SK-N-SH (cell line): ENCODE results near the gene ATP6V0A1. TPM values are rescaled to one million over a fixed set of nuclear protein-coding genes. Genes with fewer than 3 reads are reported as not detected.
A peak's percentile ranks its signal among the peaks of the same experiment; 100 is the strongest.

ENCODE experiments used
- CTCF ChIA-PET: fragments of 300-600, 350-600 bp; formaldehyde crosslinking; extraction: SDS; loops from one replicate; lab custom pipeline; 2021; lab: Yijun Ruan, JAX
- POLR2A ChIA-PET: fragments of 350-600 bp; sonication (Branson Sonifier 250); formaldehyde crosslinking; extraction: SDS; loops from one replicate; lab custom pipeline; 2020; ENCODE audit warnings: antibody characterized with exemption, inconsistent platforms; lab: Yijun Ruan, JAX
- DNase-seq: peaks from one replicate; pipeline ENCODE4 v3.0.0; 2012
- H2AFZ ChIP-seq: fragments of 200-600 bp; sonication (generic); 2 replicates; pipeline ENCODE4 v1.8.1; 2016; ENCODE audit warnings: antibody characterized with exemption, mild to moderate bottlenecking, low read depth
- H3F3A ChIP-seq: fragments of 200-600 bp; sonication (generic); replicated peaks from 2 replicates; pipeline ENCODE3; 2016; ENCODE audit warnings: antibody characterized with exemption, mild to moderate bottlenecking; ENCODE audit not compliant: insufficient read depth
- H3K27ac ChIP-seq, 2 experiments: fragments of 200-500 bp in 1 of 2; fragments of 200-600 bp in 1 of 2; sonication (Bioruptor generic) in 1 of 2; sonication (generic), shearing (Covaris generic) in 1 of 2; 2 replicates each; pipeline versions ENCODE4 v1.5.1 to v1.6.1; 2014 to 2016; ENCODE audit warnings: low read depth in 2 of 2, inconsistent platforms in 1 of 2, low read length in 1 of 2, mild to moderate bottlenecking in 1 of 2, mixed read lengths in 1 of 2
- H3K27me3 ChIP-seq: fragments of 200-600 bp; sonication (generic), shearing (Covaris generic); 2 replicates; pipeline ENCODE4 v1.6.1; 2016; ENCODE audit warnings: mixed run types; ENCODE audit not compliant: insufficient read depth
- H3K36me3 ChIP-seq, 2 experiments: fragments of 200-500 bp in 1 of 2; fragments of 200-600 bp in 1 of 2; sonication (Bioruptor generic) in 1 of 2; sonication (generic) in 1 of 2; replicated peaks in 1 of 2; 2 replicates each; pipeline versions ENCODE3 to v1.5.1; 2014 to 2016; ENCODE audit warnings: low read length in 1 of 2, mild to moderate bottlenecking in 1 of 2; ENCODE audit not compliant: insufficient read depth in 2 of 2, control insufficient read depth in 1 of 2
- H3K4me1 ChIP-seq, 2 experiments: fragments of 200-500 bp in 1 of 2; fragments of 200-600 bp in 1 of 2; sonication (Bioruptor generic) in 1 of 2; sonication (generic), shearing (Covaris generic) in 1 of 2; 2 replicates each; pipeline versions ENCODE4 v1.5.1 to v1.6.1; 2014 to 2016; ENCODE audit warnings: low read depth in 1 of 2, low read length in 1 of 2, mixed run types in 1 of 2; ENCODE audit not compliant: insufficient read depth in 2 of 2, control insufficient read depth in 1 of 2
- H3K4me2 ChIP-seq: fragments of 200-600 bp; sonication (generic), shearing (Covaris generic); 2 replicates; pipeline ENCODE4 v1.6.1; 2017; ENCODE audit warnings: mixed run types
- H3K4me3 ChIP-seq, 2 experiments: fragments of 200-500 bp in 1 of 2; fragments of 200-600 bp in 1 of 2; sonication (Bioruptor generic) in 1 of 2; sonication (generic), shearing (Covaris generic) in 1 of 2; 2 replicates each; pipeline versions ENCODE4 v1.5.1 to v1.8.1; 2014 to 2016; ENCODE audit warnings: low read depth in 2 of 2, inconsistent platforms in 1 of 2, low read length in 1 of 2, mild to moderate bottlenecking in 1 of 2, mixed read lengths in 1 of 2, moderate library complexity in 1 of 2
- H3K79me2 ChIP-seq: fragments of 200-600 bp; sonication (generic); 2 replicates; pipeline ENCODE4 v1.8.1; 2017; ENCODE audit warnings: mild to moderate bottlenecking; ENCODE audit not compliant: insufficient read depth
- H3K9ac ChIP-seq: fragments of 200-600 bp; sonication (generic); 2 replicates; pipeline ENCODE4 v1.6.1; 2017; ENCODE audit warnings: mixed run types
- H3K9me2 ChIP-seq: fragments of 200-600 bp; sonication (generic); 2 replicates; pipeline ENCODE4 v1.6.1; 2017; ENCODE audit warnings: mixed run types
- H3K9me3 ChIP-seq: fragments of 200-600 bp; sonication (generic); 2 replicates; pipeline ENCODE4 v1.6.1; 2017; ENCODE audit warnings: mixed run types, mild to moderate bottlenecking, moderate library complexity
- H4K20me1 ChIP-seq: fragments of 200-600 bp; sonication (generic); 2 replicates; pipeline ENCODE4 v1.6.1; 2017; ENCODE audit warnings: mild to moderate bottlenecking, mixed run types; ENCODE audit not compliant: insufficient read depth
- CHD2 ChIP-seq: fragments of 150-350 bp; IDR thresholded peaks from 2 replicates; pipeline ENCODE4 v1.6.1; 2018; ENCODE audit warnings: low read length; ENCODE audit not compliant: partially characterized antibody
- EZH2phosphoT487 ChIP-seq: fragments of 200-600 bp; sonication (generic); IDR thresholded peaks from 2 replicates; pipeline ENCODE4 v1.6.1; 2017; ENCODE audit warnings: low read depth, mixed run types, mild to moderate bottlenecking, antibody characterized with exemption, moderate library complexity, borderline replicate concordance
- FOXJ3 ChIP-seq: sonication (generic); formaldehyde crosslinking; IDR thresholded peaks from 2 replicates; pipeline ENCODE4 v1.5.1; 2020; ENCODE audit warnings: mild to moderate bottlenecking, missing genetic modification reagents
- JUND ChIP-seq: IDR thresholded peaks from 2 replicates; pipeline ENCODE4 v1.4.0; 2012
- MXI1 ChIP-seq: IDR thresholded peaks from 2 replicates; pipeline ENCODE4 v1.6.1; 2012; ENCODE audit warnings: mild to moderate bottlenecking, low read depth, low read length, improper control_type of control experiment
- NFIC ChIP-seq: IDR thresholded peaks from 2 replicates; pipeline ENCODE4 v1.4.0; 2012; ENCODE audit warnings: borderline replicate concordance
- NRF1 ChIP-seq: IDR thresholded peaks from 2 replicates; pipeline ENCODE4 v1.6.1; 2012; ENCODE audit warnings: low read depth, mild to moderate bottlenecking, low read length
- RAD21 ChIP-seq: IDR thresholded peaks from 2 replicates; pipeline ENCODE4 v1.6.1; 2012; ENCODE audit warnings: mild to moderate bottlenecking, low read length
- RCOR1 ChIP-seq: fragments of 150-350 bp; IDR thresholded peaks from 2 replicates; pipeline ENCODE4 v1.6.1; 2017; ENCODE audit warnings: antibody characterized with exemption, low read length
- RXRA ChIP-seq: IDR thresholded peaks from 2 replicates; pipeline ENCODE4 v1.4.0; 2012; ENCODE audit warnings: low read depth, mild to moderate bottlenecking, borderline replicate concordance
- SMC3 ChIP-seq: IDR thresholded peaks from 2 replicates; pipeline ENCODE4 v1.6.1; 2012; ENCODE audit warnings: low read depth, low read length, improper control_type of control experiment
- YY1 ChIP-seq: IDR thresholded peaks from 2 replicates; pipeline ENCODE4 v1.4.0; 2012; ENCODE audit warnings: low read depth, mild to moderate bottlenecking
- WGBS: methylation state at CpG from one replicate; pipeline ENCODE4 v1.1.6; 2017; ENCODE audit warnings: low lambda C conversion rate; 5-methylcytosine and 5-hydroxymethylcytosine counted together
- polyA plus RNA-seq, 3 experiments: library from polyadenylated mRNA; depleted of rRNA; stranded (reverse); fragments of >200 nt; gene quantifications; 2 replicates each; pipeline ENCODE4 v1.2.3, GENCODE V29; 2012
- TF ChIP-seq, protein P1 (sequence below): fragments of 200-600 bp; sonication (generic); IDR thresholded peaks from 2 replicates; pipeline ENCODE4 v1.6.1; 2017; ENCODE audit warnings: antibody characterized with exemption, mild to moderate bottlenecking, moderate library complexity
- TF ChIP-seq, protein P2 (sequence below): IDR thresholded peaks from 2 replicates; pipeline ENCODE4 v1.4.0; 2012; ENCODE audit warnings: low read depth, borderline replicate concordance
- TF ChIP-seq, protein P3 (sequence below): fragments of 150-350 bp; IDR thresholded peaks from 2 replicates; pipeline ENCODE4 v1.6.1; 2017; ENCODE audit warnings: antibody characterized with exemption, low read length, low read depth, borderline replicate concordance
- TF ChIP-seq, protein P4 (sequence below): IDR thresholded peaks from 2 replicates; pipeline ENCODE4 v1.4.0; 2012; ENCODE audit warnings: low read depth

ATP6V0A1 gene
- polyA plus RNA-seq, 1 of the 3 experiments (the other 2 are of a cell fraction), result 31.7 TPM

DNA sequence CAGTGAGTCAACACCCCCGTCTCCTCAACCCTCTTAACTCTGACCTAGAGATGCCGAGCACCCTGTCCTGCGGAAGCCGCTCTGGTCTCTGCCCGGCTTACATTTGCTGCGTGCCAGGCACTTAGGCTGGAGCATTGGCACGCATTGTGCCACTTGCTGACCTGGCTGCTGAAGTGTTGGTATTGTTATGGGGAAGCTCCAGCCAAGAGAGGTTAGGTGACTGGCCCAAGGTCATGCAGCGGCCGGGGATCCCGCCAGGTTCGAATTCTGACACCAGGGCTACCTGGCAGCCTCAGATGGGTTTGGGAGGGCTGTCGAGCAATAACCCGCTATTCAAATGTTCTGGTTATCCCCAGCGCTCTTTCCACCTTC, 89.0 kb downstream of the ATP6V0A1 start (continued):
- TF ChIP-seq, protein P1, sequence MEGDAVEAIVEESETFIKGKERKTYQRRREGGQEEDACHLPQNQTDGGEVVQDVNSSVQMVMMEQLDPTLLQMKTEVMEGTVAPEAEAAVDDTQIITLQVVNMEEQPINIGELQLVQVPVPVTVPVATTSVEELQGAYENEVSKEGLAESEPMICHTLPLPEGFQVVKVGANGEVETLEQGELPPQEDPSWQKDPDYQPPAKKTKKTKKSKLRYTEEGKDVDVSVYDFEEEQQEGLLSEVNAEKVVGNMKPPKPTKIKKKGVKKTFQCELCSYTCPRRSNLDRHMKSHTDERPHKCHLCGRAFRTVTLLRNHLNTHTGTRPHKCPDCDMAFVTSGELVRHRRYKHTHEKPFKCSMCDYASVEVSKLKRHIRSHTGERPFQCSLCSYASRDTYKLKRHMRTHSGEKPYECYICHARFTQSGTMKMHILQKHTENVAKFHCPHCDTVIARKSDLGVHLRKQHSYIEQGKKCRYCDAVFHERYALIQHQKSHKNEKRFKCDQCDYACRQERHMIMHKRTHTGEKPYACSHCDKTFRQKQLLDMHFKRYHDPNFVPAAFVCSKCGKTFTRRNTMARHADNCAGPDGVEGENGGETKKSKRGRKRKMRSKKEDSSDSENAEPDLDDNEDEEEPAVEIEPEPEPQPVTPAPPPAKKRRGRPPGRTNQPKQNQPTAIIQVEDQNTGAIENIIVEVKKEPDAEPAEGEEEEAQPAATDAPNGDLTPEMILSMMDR, result no peak
- TF ChIP-seq EZH2phosphoT487, result no peak

DNA sequence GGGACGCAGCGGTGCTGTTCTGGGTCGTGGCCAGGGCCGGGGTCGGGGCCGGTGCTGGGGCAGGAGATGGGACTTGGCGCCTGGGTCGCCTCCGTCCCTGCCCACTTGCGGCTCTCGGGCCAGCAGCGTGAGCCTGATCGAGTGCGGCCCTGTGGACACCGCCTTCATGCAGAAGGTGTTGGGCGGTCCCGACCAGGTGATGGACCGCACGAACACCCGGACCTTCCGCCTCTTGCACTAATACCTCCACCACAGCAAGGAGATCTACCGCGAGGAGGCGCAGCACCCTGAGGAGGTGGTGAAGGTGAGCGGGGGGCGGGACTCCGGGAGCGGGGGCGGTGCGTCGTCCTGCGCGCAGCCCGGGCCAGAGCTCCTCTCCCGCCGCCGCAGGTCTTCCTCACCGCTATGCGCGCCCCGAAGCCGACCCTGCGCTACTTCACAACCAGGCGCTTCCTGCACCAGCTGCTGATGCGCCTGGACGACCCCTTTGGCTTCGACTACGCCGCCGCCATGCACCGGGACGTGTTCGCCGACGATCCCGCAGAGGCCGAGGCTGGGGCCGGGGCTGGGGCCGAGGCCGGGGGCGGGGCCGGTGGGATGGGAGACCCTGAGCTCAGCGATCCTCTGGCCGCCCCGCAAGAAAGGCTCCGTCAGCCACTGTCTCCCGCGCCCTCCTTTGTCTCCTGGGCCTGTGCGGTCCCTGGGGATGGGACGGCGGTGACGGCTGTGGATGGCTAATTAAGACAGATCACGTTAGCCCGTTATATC, 89.6 kb downstream of the ATP6V0A1 start:
- POLR2A ChIA-PET, result no interaction called here
- peaks cover 0 to 6% of the 10 kb centered on the region in 2 experiments; a peak in 1 of 4 replicates for H3K4me1 ChIP-seq
- peaks cover 3 to 11% of the 10 kb centered on the region in 2 experiments for H3K36me3 ChIP-seq
- CTCF ChIA-PET, result no interaction called here
- no peaks in the 10 kb centered on the region for H3K27me3 ChIP-seq
- H3K9me2 ChIP-seq, result no peaks in the 10 kb centered on the region
- DNase-seq, result peak; percentile 22
- no peak overlapping the region for H3K9ac ChIP-seq
- no peak for TF ChIP-seq NRF1
- TF ChIP-seq MXI1, result no peak
- TF ChIP-seq CHD2, result no peak
- no peak for TF ChIP-seq JUND
- TF ChIP-seq NFIC, result no peak
- no peak for TF ChIP-seq RXRA
- TF ChIP-seq SMC3, result no peak
- TF ChIP-seq, protein P2, sequence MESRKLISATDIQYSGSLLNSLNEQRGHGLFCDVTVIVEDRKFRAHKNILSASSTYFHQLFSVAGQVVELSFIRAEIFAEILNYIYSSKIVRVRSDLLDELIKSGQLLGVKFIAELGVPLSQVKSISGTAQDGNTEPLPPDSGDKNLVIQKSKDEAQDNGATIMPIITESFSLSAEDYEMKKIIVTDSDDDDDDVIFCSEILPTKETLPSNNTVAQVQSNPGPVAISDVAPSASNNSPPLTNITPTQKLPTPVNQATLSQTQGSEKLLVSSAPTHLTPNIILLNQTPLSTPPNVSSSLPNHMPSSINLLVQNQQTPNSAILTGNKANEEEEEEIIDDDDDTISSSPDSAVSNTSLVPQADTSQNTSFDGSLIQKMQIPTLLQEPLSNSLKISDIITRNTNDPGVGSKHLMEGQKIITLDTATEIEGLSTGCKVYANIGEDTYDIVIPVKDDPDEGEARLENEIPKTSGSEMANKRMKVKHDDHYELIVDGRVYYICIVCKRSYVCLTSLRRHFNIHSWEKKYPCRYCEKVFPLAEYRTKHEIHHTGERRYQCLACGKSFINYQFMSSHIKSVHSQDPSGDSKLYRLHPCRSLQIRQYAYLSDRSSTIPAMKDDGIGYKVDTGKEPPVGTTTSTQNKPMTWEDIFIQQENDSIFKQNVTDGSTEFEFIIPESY, result no peak
- TF ChIP-seq RCOR1, result no peak
- TF ChIP-seq, protein P3, sequence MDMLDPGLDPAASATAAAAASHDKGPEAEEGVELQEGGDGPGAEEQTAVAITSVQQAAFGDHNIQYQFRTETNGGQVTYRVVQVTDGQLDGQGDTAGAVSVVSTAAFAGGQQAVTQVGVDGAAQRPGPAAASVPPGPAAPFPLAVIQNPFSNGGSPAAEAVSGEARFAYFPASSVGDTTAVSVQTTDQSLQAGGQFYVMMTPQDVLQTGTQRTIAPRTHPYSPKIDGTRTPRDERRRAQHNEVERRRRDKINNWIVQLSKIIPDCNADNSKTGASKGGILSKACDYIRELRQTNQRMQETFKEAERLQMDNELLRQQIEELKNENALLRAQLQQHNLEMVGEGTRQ, result no peak
- TF ChIP-seq YY1, result no peak
- TF ChIP-seq, protein P4, sequence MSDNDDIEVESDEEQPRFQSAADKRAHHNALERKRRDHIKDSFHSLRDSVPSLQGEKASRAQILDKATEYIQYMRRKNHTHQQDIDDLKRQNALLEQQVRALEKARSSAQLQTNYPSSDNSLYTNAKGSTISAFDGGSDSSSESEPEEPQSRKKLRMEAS, result no peak
- TF ChIP-seq RAD21, result no peak
- TF ChIP-seq FOXJ3 (CRISPR knock-in tag), result no peak
- H4K20me1 ChIP-seq, result no peaks in the 10 kb centered on the region
- peaks cover 7% of the 10 kb centered on the region for H3F3A ChIP-seq
- H2AFZ ChIP-seq, result no peak overlapping the region
- H3K79me2 ChIP-seq, result peaks cover 26% of the 10 kb centered on the region; the same call in 1 of the 2 replicates
- H3K4me2 ChIP-seq, result no peak overlapping the region
- WGBS, result 86% methylated on average over 64 of the region's 74 CpGs
- no peak overlapping the region for H3K27ac ChIP-seq
- H3K9me3 ChIP-seq, result no peaks in the 10 kb centered on the region
- no peak overlapping the region for H3K4me3 ChIP-seq
